H9 (cell line): Measurements from ENCODE around the gene C11orf24. TPM values are rescaled to one million over a fixed set of nuclear protein-coding genes. Genes with fewer than 3 reads are reported as not detected.

ENCODE experiments used
- DNase-seq: peaks from one replicate; pipeline ENCODE4 v3.0.0-alpha.2; 2017
- H2AFZ ChIP-seq: one replicate; pipeline ENCODE4 v1.6.1; 2013; ENCODE audit warnings: mild to moderate bottlenecking, low read length, control low read depth, moderate library complexity
- H2AK5ac ChIP-seq: 2 replicates; pipeline ENCODE4 v1.6.1; 2013; ENCODE audit warnings: low read length, control low read depth, mixed read lengths; ENCODE audit not compliant: insufficient read length
- H2BK120ac ChIP-seq: one replicate; pipeline ENCODE4 v1.6.1; 2013; ENCODE audit warnings: low read depth, mild to moderate bottlenecking, low read length, control low read depth, inconsistent platforms; ENCODE audit not compliant: poor library complexity, severe bottlenecking
- H2BK12ac ChIP-seq: 2 replicates; pipeline ENCODE4 v1.6.1; 2013; ENCODE audit warnings: low read length, control low read depth, mixed read lengths, low read depth; ENCODE audit not compliant: insufficient read length
- H2BK15ac ChIP-seq: 2 replicates; pipeline ENCODE4 v1.6.1; 2013; ENCODE audit warnings: low read depth, low read length, control low read depth
- H2BK20ac ChIP-seq: one replicate; pipeline ENCODE4 v1.6.1; 2013; ENCODE audit warnings: low read depth, mild to moderate bottlenecking, low read length, control low read depth, inconsistent platforms; ENCODE audit not compliant: poor library complexity, severe bottlenecking
- H2BK5ac ChIP-seq: 2 replicates; pipeline ENCODE4 v1.6.1; 2013; ENCODE audit warnings: low read length, control low read depth, mixed read lengths; ENCODE audit not compliant: insufficient read length
- H3K14ac ChIP-seq: 2 replicates; pipeline ENCODE4 v1.6.1; 2013; ENCODE audit warnings: low read length, control low read depth; ENCODE audit not compliant: insufficient read depth
- H3K18ac ChIP-seq: 2 replicates; pipeline ENCODE4 v1.6.1; 2013; ENCODE audit warnings: low read depth, mild to moderate bottlenecking, mixed read lengths, low read length, control low read depth; ENCODE audit not compliant: insufficient read length
- H3K23ac ChIP-seq: 2 replicates; pipeline ENCODE4 v1.6.1; 2013; ENCODE audit warnings: low read length, control low read depth, mixed read lengths, low read depth; ENCODE audit not compliant: insufficient read length
- H3K23me2 ChIP-seq: 2 replicates; pipeline ENCODE4 v1.6.1; 2013; ENCODE audit warnings: low read depth, mild to moderate bottlenecking, mixed read lengths, low read length, control low read depth; ENCODE audit not compliant: insufficient read length, poor library complexity, severe bottlenecking
- H3K27ac ChIP-seq: 2 replicates; pipeline ENCODE4 v1.5.1; 2013; ENCODE audit warnings: low read length, control low read depth, mixed read lengths, low read depth; ENCODE audit not compliant: insufficient read length
- H3K27me3 ChIP-seq: 2 replicates; pipeline ENCODE4 v1.6.1; 2013; ENCODE audit warnings: low read length, control low read depth, inconsistent platforms; ENCODE audit not compliant: insufficient read depth
- H3K4ac ChIP-seq: 2 replicates; pipeline ENCODE4 v1.6.1; 2013; ENCODE audit warnings: low read depth, mild to moderate bottlenecking, control low read depth, inconsistent platforms, low read length, moderate library complexity
- H3K4me1 ChIP-seq: 2 replicates; pipeline ENCODE4 v1.6.1; 2013; ENCODE audit warnings: low read length, control low read depth, inconsistent platforms; ENCODE audit not compliant: insufficient read depth
- H3K4me2 ChIP-seq: 2 replicates; pipeline ENCODE4 v1.6.1; 2013; ENCODE audit warnings: low read length, control low read depth, mixed read lengths; ENCODE audit not compliant: insufficient read length, insufficient read depth
- H3K56ac ChIP-seq: 2 replicates; pipeline ENCODE4 v1.6.1; 2013; ENCODE audit warnings: low read depth, mild to moderate bottlenecking, mixed read lengths, low read length, control low read depth; ENCODE audit not compliant: insufficient read length
- H3K79me1 ChIP-seq: 2 replicates; pipeline ENCODE4 v1.6.1; 2013; ENCODE audit warnings: low read depth, mild to moderate bottlenecking, moderate library complexity, low read length, control low read depth, inconsistent platforms; ENCODE audit not compliant: insufficient read depth, poor library complexity, severe bottlenecking
- H3K79me2 ChIP-seq: 2 replicates; pipeline ENCODE4 v1.6.1; 2013; ENCODE audit warnings: low read length, control low read depth, inconsistent platforms; ENCODE audit not compliant: insufficient read depth
- H3K9ac ChIP-seq: 2 replicates; pipeline ENCODE4 v1.6.1; 2013; ENCODE audit warnings: low read length, control low read depth, mixed read lengths; ENCODE audit not compliant: insufficient read length; ENCODE audit errors: extremely low read depth
- H3K9me3 ChIP-seq: one replicate; pipeline ENCODE4 v1.6.1; 2013; ENCODE audit warnings: low read depth, low read length, inconsistent platforms; ENCODE audit not compliant: control insufficient read depth
- H3T11ph ChIP-seq: one replicate; pipeline ENCODE4 v1.6.1; 2013; ENCODE audit warnings: mild to moderate bottlenecking, low read length, control low read depth, inconsistent platforms
- H4K20me1 ChIP-seq: one replicate; pipeline ENCODE4 v1.6.1; 2013; ENCODE audit not compliant: control insufficient read depth, insufficient read length, insufficient read depth
- H4K5ac ChIP-seq: 2 replicates; pipeline ENCODE4 v1.6.1; 2013; ENCODE audit warnings: low read depth, mild to moderate bottlenecking, mixed read lengths, low read length, control low read depth; ENCODE audit not compliant: insufficient read length
- H4K8ac ChIP-seq: replicated peaks from 2 replicates; pipeline ENCODE4 v1.6.1; 2013; ENCODE audit warnings: low read length, control low read depth, mixed read lengths, low read depth; ENCODE audit not compliant: insufficient read length
- H4K91ac ChIP-seq: 2 replicates; pipeline ENCODE4 v1.6.1; 2013; ENCODE audit warnings: low read depth, mild to moderate bottlenecking, moderate library complexity, mixed read lengths, low read length, control low read depth; ENCODE audit not compliant: insufficient read length
- H3K27ac Mint-ChIP-seq, 3 experiments: 2 replicates in 2 of 3; 3 replicates in 1 of 3; pipeline ENCODE4 v1.8.0; 2020 to 2021; ENCODE audit warnings: mixed read lengths in 3 of 3, mild to moderate bottlenecking in 1 of 3, moderate library complexity in 1 of 3
- H3K27me3 Mint-ChIP-seq: 2 replicates; pipeline ENCODE4 v1.8.0; 2021; ENCODE audit warnings: low read depth, mild to moderate bottlenecking, moderate library complexity, mixed read lengths
- H3K36me3 Mint-ChIP-seq, 3 experiments: 2 replicates in 2 of 3; 3 replicates in 1 of 3; pipeline ENCODE4 v1.8.0; 2020 to 2021; ENCODE audit warnings: low read depth in 3 of 3, mixed read lengths in 3 of 3; ENCODE audit not compliant: insufficient read depth in 1 of 3
- H3K4me1 Mint-ChIP-seq, 2 experiments: 2 replicates each; pipeline ENCODE4 v1.8.0; 2020; ENCODE audit warnings: mixed read lengths in 2 of 2
- H3K4me3 Mint-ChIP-seq, 2 experiments: 2 replicates in 1 of 2; 3 replicates in 1 of 2; pipeline ENCODE4 v1.8.0; 2020 to 2021; ENCODE audit warnings: mild to moderate bottlenecking in 2 of 2, mixed read lengths in 2 of 2, moderate library complexity in 1 of 2
- H3K9me3 Mint-ChIP-seq, 2 experiments: 2 replicates in 1 of 2; 3 replicates in 1 of 2; pipeline ENCODE4 v1.8.0; 2020; ENCODE audit warnings: mild to moderate bottlenecking in 2 of 2, mixed read lengths in 2 of 2, moderate library complexity in 1 of 2
- WGBS: extraction: QIAGEN DNeasy Blood & Tissue Kit; methylation state at CpG from one replicate; pipeline ENCODE4 v1.1.7; 2013; ENCODE audit warnings: missing lambda C conversion rate, low lambda C conversion rate, mixed read lengths; ENCODE audit not compliant: insufficient read length; ENCODE audit errors: extremely low coverage; 5-methylcytosine and 5-hydroxymethylcytosine counted together
- total RNA-seq: library from RNA; stranded (reverse); gene quantifications from 2 replicates; pipeline ENCODE4 v1.2.1, GENCODE V29; 2021
- TF ChIP-seq, protein P1 (sequence below): fragments of 200-600 bp; sonication (generic); conservative IDR thresholded peaks from 3 replicates; pipeline ENCODE4 v1.8.0; 2021; ENCODE audit warnings: antibody characterized with exemption, mild to moderate bottlenecking

Gene C11orf24
- total RNA-seq, 1 experiment from 2014 or later = 46.8 TPM

- DNase-seq = no peak
- no peak overlapping the region for H4K91ac ChIP-seq
- H2BK12ac ChIP-seq = no peak overlapping the region
Observed at GRCh38 chr11:68255526-68255925, 16.2 kb downstream of the C11orf24 start.

More at GRCh38 chr11:68255526-68255925, 16.2 kb downstream of the C11orf24 start:
- no peaks in the 10 kb centered on the region for H3K9me3 ChIP-seq
- no peak overlapping the region for H2BK120ac ChIP-seq
- no peak overlapping the region for H2AK5ac ChIP-seq
- no peak overlapping the region for H4K5ac ChIP-seq
- H3K23me2 ChIP-seq = no peaks in the 10 kb centered on the region
- peaks cover 3% of the 10 kb centered on the region; the same call in 1 of the 2 replicates for H3K4me1 ChIP-seq
- no peaks in the 10 kb centered on the region; a peak in 2 of 5 replicates for H3K9me3 Mint-ChIP-seq
- H3K79me2 ChIP-seq = no peaks in the 10 kb centered on the region
- H3K36me3 Mint-ChIP-seq = peaks cover 0 to 3% (median 0%) of the 10 kb centered on the region in 3 experiments; a peak in 3 of 7 replicates
- no peak overlapping the region for H3K4ac ChIP-seq
- no peak overlapping the region for H3K9ac ChIP-seq
- no peak overlapping the region for H3K23ac ChIP-seq
- no peak overlapping the region for H3K27ac Mint-ChIP-seq
- H3T11ph ChIP-seq = no peak overlapping the region
- no peak overlapping the region for H2BK20ac ChIP-seq
- peaks cover 12% of the 10 kb centered on the region for H3K27me3 Mint-ChIP-seq
- no peak overlapping the region for H2AFZ ChIP-seq
- no peak overlapping the region for H3K4me3 Mint-ChIP-seq
- TF ChIP-seq, protein P1, sequence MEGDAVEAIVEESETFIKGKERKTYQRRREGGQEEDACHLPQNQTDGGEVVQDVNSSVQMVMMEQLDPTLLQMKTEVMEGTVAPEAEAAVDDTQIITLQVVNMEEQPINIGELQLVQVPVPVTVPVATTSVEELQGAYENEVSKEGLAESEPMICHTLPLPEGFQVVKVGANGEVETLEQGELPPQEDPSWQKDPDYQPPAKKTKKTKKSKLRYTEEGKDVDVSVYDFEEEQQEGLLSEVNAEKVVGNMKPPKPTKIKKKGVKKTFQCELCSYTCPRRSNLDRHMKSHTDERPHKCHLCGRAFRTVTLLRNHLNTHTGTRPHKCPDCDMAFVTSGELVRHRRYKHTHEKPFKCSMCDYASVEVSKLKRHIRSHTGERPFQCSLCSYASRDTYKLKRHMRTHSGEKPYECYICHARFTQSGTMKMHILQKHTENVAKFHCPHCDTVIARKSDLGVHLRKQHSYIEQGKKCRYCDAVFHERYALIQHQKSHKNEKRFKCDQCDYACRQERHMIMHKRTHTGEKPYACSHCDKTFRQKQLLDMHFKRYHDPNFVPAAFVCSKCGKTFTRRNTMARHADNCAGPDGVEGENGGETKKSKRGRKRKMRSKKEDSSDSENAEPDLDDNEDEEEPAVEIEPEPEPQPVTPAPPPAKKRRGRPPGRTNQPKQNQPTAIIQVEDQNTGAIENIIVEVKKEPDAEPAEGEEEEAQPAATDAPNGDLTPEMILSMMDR = no peak
- H3K18ac ChIP-seq = no peak overlapping the region
- H3K56ac ChIP-seq = no peak overlapping the region
- H2BK5ac ChIP-seq = no peak overlapping the region
- no peak overlapping the region for H4K8ac ChIP-seq
- H3K14ac ChIP-seq = no peak overlapping the region
- no CpG with 5 or more reads among the region's 13 CpGs for WGBS
- H4K20me1 ChIP-seq = no peaks in the 10 kb centered on the region
- no peak overlapping the region for H3K4me2 ChIP-seq
- H3K27ac ChIP-seq = no peak overlapping the region
- H3K27me3 ChIP-seq = no peaks in the 10 kb centered on the region
- H3K4me1 Mint-ChIP-seq = peaks cover 9 to 10% of the 10 kb centered on the region in 2 experiments
- H2BK15ac ChIP-seq = no peak overlapping the region
- no peaks in the 10 kb centered on the region for H3K79me1 ChIP-seq
